MM.1S (cell line): ENCODE results near the gene RAB5A.

Source experiments
- EZH2phosphoT487 ChIP-seq: fragments of 300-600 bp; sonication (generic); IDR thresholded peaks from 2 replicates; pipeline ENCODE4 v1.6.1; 2018; ENCODE audit warnings: antibody characterized with exemption, low read length
- TF ChIP-seq, protein P1 (sequence below): fragments of 300-600 bp; sonication (generic); IDR thresholded peaks from 2 replicates; pipeline ENCODE4 v1.5.1; 2016; ENCODE audit warnings: antibody characterized with exemption, low read length, mixed read lengths

- TF ChIP-seq, protein P1, sequence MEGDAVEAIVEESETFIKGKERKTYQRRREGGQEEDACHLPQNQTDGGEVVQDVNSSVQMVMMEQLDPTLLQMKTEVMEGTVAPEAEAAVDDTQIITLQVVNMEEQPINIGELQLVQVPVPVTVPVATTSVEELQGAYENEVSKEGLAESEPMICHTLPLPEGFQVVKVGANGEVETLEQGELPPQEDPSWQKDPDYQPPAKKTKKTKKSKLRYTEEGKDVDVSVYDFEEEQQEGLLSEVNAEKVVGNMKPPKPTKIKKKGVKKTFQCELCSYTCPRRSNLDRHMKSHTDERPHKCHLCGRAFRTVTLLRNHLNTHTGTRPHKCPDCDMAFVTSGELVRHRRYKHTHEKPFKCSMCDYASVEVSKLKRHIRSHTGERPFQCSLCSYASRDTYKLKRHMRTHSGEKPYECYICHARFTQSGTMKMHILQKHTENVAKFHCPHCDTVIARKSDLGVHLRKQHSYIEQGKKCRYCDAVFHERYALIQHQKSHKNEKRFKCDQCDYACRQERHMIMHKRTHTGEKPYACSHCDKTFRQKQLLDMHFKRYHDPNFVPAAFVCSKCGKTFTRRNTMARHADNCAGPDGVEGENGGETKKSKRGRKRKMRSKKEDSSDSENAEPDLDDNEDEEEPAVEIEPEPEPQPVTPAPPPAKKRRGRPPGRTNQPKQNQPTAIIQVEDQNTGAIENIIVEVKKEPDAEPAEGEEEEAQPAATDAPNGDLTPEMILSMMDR, result no peak
- no peak for TF ChIP-seq EZH2phosphoT487
Measured at GRCh38 chr3:19940643-19941042, 6.3 kb upstream of the RAB5A start.
